Fibroblast of the aortic adventitia (primary cell): Measurements from ENCODE around the gene NT5DC1. TPM values are rescaled to one million over a fixed set of nuclear protein-coding genes. Genes with fewer than 3 reads are reported as not detected.

ENCODE experiments used
- DNase-seq: peaks from one replicate; pipeline ENCODE4 v3.0.0-alpha.2; 2010; ENCODE audit warnings: low read depth
- H3K4me3 ChIP-seq: 2 replicates; pipeline ENCODE4 v1.5.1; 2011; ENCODE audit warnings: low read depth, mild to moderate bottlenecking, control low read depth, low read length, moderate library complexity
- total RNA-seq: library from RNA; depleted of rRNA; stranded (reverse); fragments of >200 nt; gene quantifications from 2 replicates; pipeline ENCODE4 v1.2.3, GENCODE V29; 2012; ENCODE audit warnings: low replicate concordance
- TF ChIP-seq, protein P1 (sequence below): IDR thresholded peaks from 2 replicates; pipeline ENCODE4 v1.5.1; 2011; ENCODE audit warnings: mild to moderate bottlenecking, low read length, control low read depth, inconsistent platforms; ENCODE audit not compliant: insufficient read depth

Gene NT5DC1
- total RNA-seq, 1 donor, result 7.2 TPM

DNA sequence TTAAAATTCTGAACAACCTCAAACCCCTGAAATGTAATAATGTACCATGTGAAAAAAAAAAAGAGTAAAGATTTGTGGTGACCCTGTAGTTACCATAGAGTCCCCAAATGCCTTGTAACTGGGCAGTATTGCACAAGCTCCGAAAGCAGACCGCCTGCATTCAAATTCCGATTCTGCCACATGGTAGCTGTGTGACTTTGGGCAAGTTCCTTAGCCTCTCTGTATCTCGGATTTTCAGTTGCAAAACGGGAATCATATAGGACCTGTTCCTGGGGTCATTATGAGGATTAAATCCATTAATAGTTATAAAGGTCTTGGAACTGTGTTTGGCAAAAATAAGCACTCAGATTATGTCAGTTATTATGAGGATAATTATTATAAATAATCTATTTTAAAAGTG lies 109.7 kb downstream of the NT5DC1 start:
- TF ChIP-seq, protein P1, sequence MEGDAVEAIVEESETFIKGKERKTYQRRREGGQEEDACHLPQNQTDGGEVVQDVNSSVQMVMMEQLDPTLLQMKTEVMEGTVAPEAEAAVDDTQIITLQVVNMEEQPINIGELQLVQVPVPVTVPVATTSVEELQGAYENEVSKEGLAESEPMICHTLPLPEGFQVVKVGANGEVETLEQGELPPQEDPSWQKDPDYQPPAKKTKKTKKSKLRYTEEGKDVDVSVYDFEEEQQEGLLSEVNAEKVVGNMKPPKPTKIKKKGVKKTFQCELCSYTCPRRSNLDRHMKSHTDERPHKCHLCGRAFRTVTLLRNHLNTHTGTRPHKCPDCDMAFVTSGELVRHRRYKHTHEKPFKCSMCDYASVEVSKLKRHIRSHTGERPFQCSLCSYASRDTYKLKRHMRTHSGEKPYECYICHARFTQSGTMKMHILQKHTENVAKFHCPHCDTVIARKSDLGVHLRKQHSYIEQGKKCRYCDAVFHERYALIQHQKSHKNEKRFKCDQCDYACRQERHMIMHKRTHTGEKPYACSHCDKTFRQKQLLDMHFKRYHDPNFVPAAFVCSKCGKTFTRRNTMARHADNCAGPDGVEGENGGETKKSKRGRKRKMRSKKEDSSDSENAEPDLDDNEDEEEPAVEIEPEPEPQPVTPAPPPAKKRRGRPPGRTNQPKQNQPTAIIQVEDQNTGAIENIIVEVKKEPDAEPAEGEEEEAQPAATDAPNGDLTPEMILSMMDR, result no peak
- no peak for DNase-seq
- H3K4me3 ChIP-seq, result no peak overlapping the region

DNA sequence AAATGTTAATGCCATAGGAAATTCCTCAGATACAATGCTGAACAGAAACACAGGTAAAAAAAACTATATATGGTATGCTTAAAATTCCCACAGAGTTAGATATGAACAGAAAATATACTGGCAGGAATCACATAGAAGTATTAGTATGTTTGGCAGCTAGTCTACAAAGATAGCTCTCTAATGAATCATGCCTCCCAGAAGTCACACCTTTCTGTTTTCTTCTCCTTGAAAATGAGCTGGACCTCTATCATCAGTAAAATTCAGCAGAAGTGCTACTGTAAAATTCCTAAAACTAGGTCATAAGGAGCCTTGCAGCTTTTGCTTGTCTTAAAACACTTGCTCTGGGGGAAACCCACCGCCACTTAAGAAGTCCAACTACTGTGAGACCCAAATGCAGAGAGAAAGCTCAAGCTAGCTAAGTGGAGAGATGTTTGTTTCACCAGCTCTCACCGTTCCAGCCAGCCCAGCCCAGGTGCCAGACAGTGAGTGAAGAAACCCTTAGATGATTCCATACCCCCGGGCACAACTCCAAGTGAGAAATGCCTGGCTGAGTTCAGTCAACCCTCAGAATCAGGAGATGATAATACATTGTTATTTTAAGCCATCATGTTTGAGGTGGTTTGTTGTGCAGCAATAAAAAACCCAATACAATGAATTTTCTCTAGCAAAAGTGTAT lies 110.2 kb downstream of the NT5DC1 start:
- H3K4me3 ChIP-seq, result no peak overlapping the region
- DNase-seq, result peak; percentile 66
- TF ChIP-seq, protein P1, result no peak

DNA sequence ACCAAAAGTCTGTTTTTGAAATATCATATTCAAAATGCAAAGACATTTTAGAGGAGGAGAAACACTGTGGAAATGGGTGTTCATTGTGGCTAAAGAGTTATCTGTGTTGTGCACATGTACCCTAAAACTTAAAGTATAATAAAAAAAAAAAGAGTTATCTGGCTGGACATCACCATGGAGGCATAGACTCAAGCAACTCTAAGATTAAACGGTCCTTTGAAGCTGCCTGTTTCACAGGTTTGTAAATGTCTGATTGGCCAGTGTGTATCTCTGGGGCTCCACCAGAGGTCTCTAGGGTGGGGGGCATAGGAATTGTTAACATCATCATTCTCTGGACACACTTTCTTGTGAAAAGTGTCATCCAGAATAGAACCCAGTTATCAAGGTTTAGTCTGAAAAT lies 114.0 kb downstream of the NT5DC1 start:
- TF ChIP-seq, protein P1, result no peak
- DNase-seq, result no peak

DNA sequence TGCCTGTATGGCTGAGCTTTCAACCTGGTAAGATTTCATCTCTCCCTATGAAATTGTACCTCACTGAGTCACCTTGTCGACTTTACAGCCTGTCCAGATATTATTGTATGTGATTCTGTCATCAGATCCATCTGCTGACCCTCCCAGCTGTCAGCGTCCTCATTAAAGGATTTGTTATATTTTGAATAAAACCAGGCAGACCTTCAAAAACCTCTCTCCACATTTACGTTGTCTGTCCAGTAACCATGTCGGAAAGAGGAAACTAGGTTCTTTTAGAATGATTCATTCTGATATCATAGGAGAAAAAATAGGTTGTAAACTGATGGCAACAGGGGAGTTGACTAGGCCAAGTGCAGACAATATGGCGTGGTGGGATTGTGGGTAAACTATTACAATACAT lies 114.8 kb downstream of the NT5DC1 start:
- no peak for DNase-seq

More for the DNA sequence above, 114.0 kb downstream of the NT5DC1 start:
- H3K4me3 ChIP-seq, result no peak overlapping the region

DNA sequence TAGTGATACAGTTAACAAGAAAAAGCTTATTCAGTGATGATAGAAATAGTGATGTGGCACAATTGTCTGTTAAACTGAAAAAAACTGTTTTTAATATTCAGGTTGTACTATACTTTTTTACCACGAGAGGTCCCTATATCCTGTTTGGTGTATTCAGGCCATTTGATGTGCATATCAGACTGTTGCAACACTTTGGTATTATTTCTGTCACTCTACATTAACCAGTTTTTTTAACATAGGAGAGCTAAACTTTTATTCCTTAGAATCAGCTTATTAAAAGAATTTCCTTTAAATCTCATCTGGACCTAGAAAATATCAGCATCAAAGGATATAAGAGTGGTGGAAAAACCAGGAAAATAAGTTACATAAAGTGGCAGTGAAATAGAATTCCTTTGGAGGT lies 116.4 kb downstream of the NT5DC1 start:
- H3K4me3 ChIP-seq, result no peak overlapping the region
- TF ChIP-seq, protein P1, result peak; percentile 56
- DNase-seq, result peak; percentile 70

More for the DNA sequence above, 114.8 kb downstream of the NT5DC1 start:
- TF ChIP-seq, protein P1, result no peak
- no peak overlapping the region for H3K4me3 ChIP-seq

DNA sequence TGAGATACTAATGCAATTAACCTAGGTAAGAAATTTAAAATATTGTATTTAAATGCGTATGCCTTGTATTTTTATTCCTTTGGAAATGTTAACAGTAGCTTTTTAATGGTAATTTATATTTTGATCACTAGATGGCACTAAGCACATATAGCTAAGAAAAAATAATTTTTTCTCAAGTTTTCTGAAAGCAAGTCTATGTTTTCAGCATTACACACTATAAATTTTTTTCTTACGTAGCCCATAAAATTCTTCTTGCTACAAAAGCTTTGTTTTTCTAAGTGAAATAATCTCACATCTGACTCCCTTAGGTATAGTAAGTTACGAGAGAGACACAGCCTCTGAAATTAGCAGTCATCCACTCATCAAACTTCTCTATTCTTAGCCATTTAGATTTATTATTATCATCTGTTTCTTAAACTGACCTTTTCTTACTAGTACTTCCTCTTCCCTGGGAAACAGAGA lies 117.5 kb downstream of the NT5DC1 start:
- no peak overlapping the region for H3K4me3 ChIP-seq
- peak; percentile 47 for DNase-seq

More for the DNA sequence above, 117.5 kb downstream of the NT5DC1 start:
- TF ChIP-seq, protein P1, result peak; percentile 43
